ES-I3 (cell line): ENCODE results near the gene STH.

Experiments used
- H3K36me3 ChIP-seq: 2 replicates; pipeline ENCODE4 v1.6.1; 2013; ENCODE audit warnings: mild to moderate bottlenecking, low read length, control low read depth, moderate library complexity; ENCODE audit not compliant: insufficient read depth
- H3K4me1 ChIP-seq: 2 replicates; pipeline ENCODE4 v1.6.1; 2013; ENCODE audit warnings: mild to moderate bottlenecking, control low read depth, low read length; ENCODE audit not compliant: insufficient read depth
- H3K9ac ChIP-seq: 2 replicates; pipeline ENCODE4 v1.6.1; 2013; ENCODE audit warnings: low read depth, mild to moderate bottlenecking, low read length, moderate library complexity
- H3K9me3 ChIP-seq: 2 replicates; pipeline ENCODE4 v1.6.1; 2013; ENCODE audit warnings: mild to moderate bottlenecking, low read length, moderate library complexity; ENCODE audit not compliant: control insufficient read depth, insufficient read depth

The STH gene

DNA sequence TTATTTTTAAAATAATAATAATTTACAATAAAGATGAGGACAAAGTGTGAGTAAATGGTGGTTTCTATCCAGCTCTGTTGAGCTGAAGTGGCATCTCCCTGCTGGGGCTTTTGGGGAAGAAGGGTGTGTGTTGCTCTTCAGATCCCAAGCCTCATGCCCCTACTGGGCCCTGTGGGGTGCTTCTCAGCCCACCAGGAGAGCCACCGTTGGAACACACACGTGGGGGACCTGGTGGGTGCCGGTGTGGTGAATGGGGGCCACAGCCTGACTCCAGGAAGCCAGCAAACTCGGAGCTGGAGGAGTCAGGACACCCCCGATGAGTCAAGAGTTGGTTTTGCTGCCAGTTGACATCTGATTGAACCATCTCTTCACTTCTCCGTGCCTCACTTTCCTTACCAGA, 37.8 kb upstream of the STH start:
- Histone ChIP-seq H3K36me3 (no peaks in the 10 kb centered on the region), H3K9ac (no peak overlapping the region), H3K9me3 (no peaks in the 10 kb centered on the region), H3K4me1 (no peaks in the 10 kb centered on the region)

DNA sequence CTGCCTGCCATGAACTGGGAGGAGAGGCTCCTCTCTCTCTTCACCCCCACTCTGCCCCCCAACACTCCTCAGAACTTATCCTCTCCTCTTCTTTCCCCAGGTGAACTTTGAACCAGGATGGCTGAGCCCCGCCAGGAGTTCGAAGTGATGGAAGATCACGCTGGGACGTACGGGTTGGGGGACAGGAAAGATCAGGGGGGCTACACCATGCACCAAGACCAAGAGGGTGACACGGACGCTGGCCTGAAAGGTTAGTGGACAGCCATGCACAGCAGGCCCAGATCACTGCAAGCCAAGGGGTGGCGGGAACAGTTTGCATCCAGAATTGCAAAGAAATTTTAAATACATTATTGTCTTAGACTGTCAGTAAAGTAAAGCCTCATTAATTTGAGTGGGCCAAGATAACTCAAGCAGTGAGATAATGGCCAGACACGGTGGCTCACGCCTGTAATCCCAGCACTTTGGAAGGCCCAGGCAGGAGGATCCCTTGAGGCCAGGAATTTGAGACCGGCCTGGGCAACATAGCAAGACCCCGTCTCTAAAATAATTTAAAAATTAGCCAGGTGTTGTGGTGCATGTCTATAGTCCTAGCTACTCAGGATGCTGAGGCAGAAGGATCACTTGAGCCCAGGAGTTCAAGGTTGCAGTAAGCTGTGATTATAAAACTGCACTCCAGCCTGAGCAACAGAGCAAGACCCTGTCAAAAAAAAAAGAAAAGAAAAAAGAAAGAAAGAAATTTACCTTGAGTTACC, 36.7 kb upstream of the STH start:
- Histone ChIP-seq H3K36me3 (no peaks in the 10 kb centered on the region), H3K9ac (no peak overlapping the region), H3K9me3 (no peaks in the 10 kb centered on the region), H3K4me1 (no peaks in the 10 kb centered on the region)

DNA sequence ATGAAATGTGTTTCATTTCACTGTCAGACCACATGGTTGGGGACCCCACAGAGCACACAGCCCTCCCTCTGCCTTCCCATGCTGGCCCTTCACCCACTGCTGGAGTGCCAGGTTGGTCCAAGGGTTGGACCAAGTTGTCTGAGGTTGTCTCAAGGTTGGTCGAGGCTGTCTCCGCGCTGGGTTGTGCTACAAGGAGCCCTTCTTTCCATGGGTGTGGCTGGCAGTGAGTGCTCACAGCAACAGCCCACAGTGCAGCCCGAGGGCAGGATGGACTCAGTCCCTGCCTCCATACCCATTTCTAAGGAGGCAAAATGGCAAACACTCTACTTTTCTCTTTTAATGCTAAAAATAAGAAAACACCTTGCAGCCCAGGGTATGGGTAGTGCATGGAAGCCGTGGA, 35.8 kb upstream of the STH start:
- Histone ChIP-seq H3K9ac (no peak overlapping the region), H3K36me3 (no peaks in the 10 kb centered on the region), H3K4me1 (no peaks in the 10 kb centered on the region), H3K9me3 (no peaks in the 10 kb centered on the region)

DNA sequence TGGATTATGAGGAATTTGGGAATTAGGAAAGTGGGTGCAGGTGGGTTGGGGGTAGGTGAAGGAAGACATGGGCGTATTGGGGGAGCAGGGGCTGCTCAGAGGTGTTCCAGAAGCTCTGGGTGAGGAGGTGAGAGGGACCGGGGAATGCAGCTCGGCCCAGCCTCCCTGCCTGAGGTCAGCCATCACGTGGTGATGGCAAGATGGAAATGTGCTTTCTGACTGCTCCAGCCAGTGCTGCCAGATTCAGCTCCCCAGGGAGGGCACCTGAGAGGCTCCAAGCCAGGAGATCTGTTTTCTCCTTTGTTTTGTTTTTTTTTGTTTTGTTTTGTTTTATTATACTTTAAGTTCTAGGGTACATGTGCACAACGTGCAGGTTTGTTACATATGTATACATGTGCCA, 35.2 kb upstream of the STH start:
- H3K36me3 ChIP-seq: no peaks in the 10 kb centered on the region
- H3K4me1 ChIP-seq: no peaks in the 10 kb centered on the region
- no peaks in the 10 kb centered on the region for H3K9me3 ChIP-seq
- no peak overlapping the region for H3K9ac ChIP-seq

DNA sequence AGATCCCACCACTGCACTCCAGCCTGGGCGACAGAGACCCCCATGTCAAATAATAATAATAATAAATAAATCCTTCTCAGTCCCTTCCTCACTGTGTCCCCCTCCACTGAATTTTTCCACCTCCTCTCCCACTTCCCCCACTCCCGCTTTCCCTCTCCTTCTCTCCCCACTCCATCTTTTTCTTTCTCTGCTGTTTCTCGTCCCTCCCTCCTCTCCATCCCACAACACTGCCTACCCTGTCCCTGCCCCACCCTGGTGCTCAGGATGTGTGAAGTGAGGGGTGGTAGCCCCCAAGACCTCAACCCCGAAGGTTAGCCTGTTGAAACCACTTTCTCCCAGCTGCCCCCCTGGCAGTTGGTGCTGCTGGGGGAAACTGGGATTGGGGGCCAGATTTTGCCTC, 34.4 kb upstream of the STH start:
- H3K36me3 ChIP-seq: no peaks in the 10 kb centered on the region
- H3K4me1 ChIP-seq: no peaks in the 10 kb centered on the region
- H3K9ac ChIP-seq: no peak overlapping the region
- no peaks in the 10 kb centered on the region for H3K9me3 ChIP-seq

DNA sequence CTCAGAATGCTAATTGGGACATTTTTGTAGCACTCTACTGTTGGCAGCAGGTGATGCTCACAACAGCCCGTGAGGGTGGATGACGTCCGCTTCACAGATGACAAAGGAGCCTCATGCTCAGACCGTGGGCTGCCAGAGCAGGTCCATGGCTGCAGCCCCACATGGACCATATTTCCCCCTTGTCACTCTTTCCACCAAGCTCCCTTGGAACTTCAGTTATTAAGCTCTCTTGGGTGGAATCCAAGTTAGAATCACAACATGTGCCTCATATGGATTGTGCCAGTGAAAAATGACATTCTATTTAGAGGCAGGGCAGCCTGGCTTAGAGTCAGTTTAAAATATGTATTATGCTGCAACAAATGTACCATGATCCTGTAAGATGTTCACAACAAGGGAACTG, 33.2 kb upstream of the STH start:
- H3K9me3 ChIP-seq: no peaks in the 10 kb centered on the region
- H3K4me1 ChIP-seq: no peaks in the 10 kb centered on the region
- no peak overlapping the region for H3K9ac ChIP-seq
- no peaks in the 10 kb centered on the region for H3K36me3 ChIP-seq

DNA sequence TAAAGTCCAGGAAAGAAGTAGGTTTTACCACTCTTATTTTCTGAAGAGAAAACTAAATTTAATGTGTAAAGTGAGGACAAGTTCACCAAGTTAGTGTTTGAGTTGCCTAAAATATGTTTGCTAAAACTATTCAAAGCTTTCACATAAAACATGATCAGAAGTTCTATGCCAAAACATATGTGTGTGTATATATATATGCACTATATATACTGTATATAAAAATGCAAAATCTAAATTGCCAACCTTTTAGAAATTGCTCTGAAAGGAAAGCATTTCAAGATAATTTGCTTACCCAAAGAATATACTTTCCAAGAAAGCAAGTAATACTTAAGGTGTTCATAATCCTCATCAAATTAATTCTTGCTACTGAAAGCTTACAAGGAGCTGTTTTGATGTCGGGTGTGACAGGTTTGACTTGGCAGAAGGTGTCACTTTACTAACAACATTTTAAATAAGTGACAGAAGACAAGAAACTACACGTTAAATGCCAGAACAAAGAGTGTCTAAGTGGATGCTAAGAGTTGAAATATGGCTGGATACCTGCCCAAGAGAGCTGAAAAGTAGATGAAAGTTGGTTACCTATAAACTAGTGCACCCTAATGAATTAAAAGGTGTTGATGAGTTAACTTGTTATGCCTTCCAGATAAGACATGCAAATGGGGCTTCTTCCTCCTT, 32.3 kb upstream of the STH start:
- Histone ChIP-seq H3K9me3 (no peaks in the 10 kb centered on the region), H3K36me3 (no peaks in the 10 kb centered on the region), H3K4me1 (no peaks in the 10 kb centered on the region), H3K9ac (no peak overlapping the region)

DNA sequence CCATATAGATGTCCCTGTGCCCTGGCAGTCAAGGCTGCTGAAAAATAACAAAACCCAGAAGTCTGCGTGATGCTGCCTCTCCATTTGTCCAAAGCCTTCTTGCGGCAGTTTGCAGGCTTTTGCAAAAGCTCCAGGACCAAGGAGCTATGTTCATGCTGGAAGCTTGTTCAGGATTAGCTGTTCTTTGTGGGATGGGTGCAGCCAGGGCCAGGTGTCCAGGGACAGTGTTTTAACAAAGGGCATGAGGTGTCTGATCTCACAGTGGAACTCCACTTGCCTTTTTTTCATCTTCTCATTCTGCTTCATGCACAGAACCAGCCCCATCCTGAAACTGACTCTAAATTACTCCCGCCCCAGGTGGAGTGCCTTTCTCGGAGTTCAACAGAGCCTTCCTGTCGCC, 31.7 kb upstream of the STH start:
- H3K4me1 ChIP-seq: no peaks in the 10 kb centered on the region
- H3K36me3 ChIP-seq: no peaks in the 10 kb centered on the region
- H3K9ac ChIP-seq: no peak overlapping the region
- no peaks in the 10 kb centered on the region for H3K9me3 ChIP-seq

DNA sequence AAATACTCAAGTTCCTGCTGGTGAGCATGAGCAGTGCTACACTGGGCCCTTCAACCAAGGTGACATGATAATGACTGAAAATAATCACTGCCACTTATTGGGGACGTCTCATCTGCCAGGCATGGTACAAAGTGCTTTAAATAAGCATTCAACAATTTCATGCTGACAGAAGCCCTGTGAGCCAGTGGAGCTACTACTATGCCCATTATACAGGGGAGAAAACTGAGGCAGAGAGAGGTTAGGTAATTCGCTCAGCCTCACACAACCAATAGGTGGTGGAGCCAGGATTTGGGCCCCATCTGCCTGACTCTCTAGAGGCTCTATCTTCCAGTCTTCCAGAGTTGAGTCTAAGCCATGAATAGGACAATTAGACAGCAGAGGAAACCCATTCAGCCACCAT, 30.3 kb upstream of the STH start:
- Histone ChIP-seq H3K4me1 (no peaks in the 10 kb centered on the region), H3K36me3 (no peaks in the 10 kb centered on the region), H3K9me3 (no peaks in the 10 kb centered on the region), H3K9ac (no peak overlapping the region)

DNA sequence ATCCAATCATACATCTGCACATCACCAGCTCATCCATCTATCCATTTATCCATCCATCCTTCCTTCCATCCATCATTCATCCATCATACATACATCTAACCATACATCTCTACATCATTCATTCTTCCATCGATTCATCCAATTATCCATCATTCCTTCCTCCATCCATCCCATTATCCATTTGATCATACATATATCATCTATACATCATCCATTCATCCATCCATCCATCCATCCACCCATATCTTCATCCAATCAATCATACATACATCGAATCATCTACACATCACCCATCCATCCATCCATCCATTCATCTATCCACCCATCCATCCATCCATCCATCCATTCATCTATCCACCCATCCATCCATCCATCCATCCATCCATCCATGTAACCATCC, 29.3 kb upstream of the STH start:
- H3K9me3 ChIP-seq: no peaks in the 10 kb centered on the region
- H3K9ac ChIP-seq: no peak overlapping the region
- no peaks in the 10 kb centered on the region for H3K4me1 ChIP-seq
- H3K36me3 ChIP-seq: no peaks in the 10 kb centered on the region

DNA sequence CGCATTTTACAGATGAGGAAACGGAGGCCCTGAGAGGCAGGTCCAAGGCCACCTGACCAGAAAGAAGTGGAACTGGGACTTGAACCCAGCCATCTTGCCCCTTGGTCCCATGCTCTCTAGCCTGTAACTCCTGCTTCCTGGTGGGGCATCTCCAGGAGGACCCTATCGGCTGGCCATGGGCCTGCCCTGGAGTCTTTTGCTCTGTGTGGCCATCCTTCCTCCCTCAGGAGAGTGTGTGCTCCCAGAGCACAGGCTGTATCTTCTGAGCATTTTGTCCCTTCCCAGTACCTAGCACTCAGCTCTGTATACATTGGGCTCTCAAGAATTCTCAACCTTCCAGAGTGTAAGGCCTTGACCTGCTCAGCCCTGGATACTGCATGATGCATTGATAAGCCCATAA, 28.4 kb upstream of the STH start:
- Histone ChIP-seq H3K9ac (no peak overlapping the region), H3K36me3 (no peaks in the 10 kb centered on the region), H3K4me1 (no peaks in the 10 kb centered on the region; the same call in 1 of the 2 replicates), H3K9me3 (no peaks in the 10 kb centered on the region)

DNA sequence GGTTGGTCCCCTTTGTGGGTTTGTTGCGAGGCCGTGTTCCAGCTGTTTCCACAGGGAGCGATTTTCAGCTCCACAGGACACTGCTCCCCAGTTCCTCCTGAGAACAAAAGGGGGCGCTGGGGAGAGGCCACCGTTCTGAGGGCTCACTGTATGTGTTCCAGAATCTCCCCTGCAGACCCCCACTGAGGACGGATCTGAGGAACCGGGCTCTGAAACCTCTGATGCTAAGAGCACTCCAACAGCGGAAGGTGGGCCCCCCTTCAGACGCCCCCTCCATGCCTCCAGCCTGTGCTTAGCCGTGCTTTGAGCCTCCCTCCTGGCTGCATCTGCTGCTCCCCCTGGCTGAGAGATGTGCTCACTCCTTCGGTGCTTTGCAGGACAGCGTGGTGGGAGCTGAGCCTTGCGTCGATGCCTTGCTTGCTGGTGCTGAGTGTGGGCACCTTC, 27.3 kb upstream of the STH start:
- Histone ChIP-seq H3K9me3 (no peaks in the 10 kb centered on the region), H3K36me3 (no peaks in the 10 kb centered on the region), H3K4me1 (no peaks in the 10 kb centered on the region; the same call in 1 of the 2 replicates), H3K9ac (no peak overlapping the region)

DNA sequence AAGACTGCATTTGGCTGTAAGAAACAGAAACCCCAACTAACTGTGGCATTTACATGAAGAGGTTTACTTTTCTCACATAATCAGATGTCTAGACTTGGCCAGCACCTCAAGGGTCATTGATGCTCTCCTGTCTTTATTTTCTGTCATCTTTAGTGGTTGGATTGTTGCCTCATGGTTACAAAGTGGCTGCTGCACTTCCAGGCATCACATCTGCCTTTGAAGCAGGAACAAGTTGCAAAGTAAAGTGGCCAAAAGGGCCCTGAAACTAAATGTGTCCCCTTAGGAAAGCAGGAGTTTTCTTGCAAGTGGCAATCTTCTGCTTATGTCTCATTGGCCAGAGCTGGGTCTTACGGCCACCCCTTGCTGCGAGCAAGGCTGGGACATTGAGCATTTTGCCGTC, 26.5 kb upstream of the STH start:
- no peak overlapping the region for H3K9ac ChIP-seq
- no peaks in the 10 kb centered on the region; the same call in 1 of the 2 replicates for H3K4me1 ChIP-seq
- H3K9me3 ChIP-seq: no peaks in the 10 kb centered on the region
- no peaks in the 10 kb centered on the region for H3K36me3 ChIP-seq

DNA sequence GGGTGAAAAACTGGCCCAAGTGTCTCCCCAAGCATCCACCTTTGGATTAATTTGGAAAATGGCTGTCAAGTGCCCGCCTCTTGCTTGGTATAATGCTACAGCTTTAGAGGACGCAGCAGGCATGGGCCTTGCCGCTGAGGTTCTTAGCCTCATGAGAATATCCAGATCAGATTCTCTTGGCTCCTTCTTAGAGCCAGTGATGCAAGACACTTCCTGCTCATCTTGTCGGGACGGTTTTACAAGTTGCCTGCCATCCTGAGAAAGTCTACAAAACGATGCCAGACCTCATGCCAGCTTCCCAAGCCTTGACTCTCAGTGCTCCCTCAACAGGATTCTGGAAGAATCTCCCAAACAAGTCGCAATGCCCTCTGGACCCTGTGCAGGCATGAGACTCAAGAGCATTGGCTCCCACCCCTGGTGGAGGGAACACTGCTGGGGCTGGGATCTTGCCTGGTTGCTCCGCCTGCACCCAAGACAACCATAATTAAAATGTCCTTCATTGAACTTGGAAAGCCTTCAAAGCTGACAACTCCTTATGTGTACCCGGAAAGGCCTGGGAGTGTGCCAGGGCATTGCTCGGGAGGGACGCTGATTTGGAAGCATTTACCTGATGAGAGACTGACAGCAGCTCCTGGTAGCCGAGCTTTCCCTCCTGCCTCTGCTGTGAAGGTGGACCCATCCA, 25.8 kb upstream of the STH start:
- no peaks in the 10 kb centered on the region for H3K36me3 ChIP-seq
- H3K4me1 ChIP-seq: no peaks in the 10 kb centered on the region; the same call in 1 of the 2 replicates
- no peak overlapping the region for H3K9ac ChIP-seq
- no peaks in the 10 kb centered on the region for H3K9me3 ChIP-seq
